HTR-8/SVneo (cell line): Measurements from ENCODE around the gene CPED1.
"Not testable (repeated sequence)": the region's sequence is repeated elsewhere in the genome, so short reads cannot be mapped to it uniquely, and the experiment has no call there.

Experiments used
- DNase-seq: peaks from one replicate; pipeline ENCODE4 v3.0.0; 2011; ENCODE audit warnings: low spot score, mixed read lengths; ENCODE audit not compliant: insufficient read length
- FAIRE-seq: peaks from 2 replicates; lab custom pipeline; 2011; peaks lifted over from hg19 to GRCh38; lab: Jason Lieb, UNC

Gene CPED1

GRCh38 chr7:121289930-121290329 is 301.4 kb downstream of the CPED1 start:
- DNase-seq, FAIRE-seq: not testable (repeated sequence)

- FAIRE-seq (no peak), DNase-seq (no peak)
These were observed 306.0 kb downstream of the CPED1 start for GRCh38 chr7:121294448-121294992.

- FAIRE-seq (no peak), DNase-seq (no peak)
These were observed 309.3 kb downstream of the CPED1 start for GRCh38 chr7:121297843-121298242.

- FAIRE-seq (no peak), DNase-seq (no peak)
These were observed 310.3 kb downstream of the CPED1 start for GRCh38 chr7:121298831-121299239.

GRCh38 chr7:121300685-121301420 is 312.3 kb downstream of the CPED1 start:
- FAIRE-seq (no peak), DNase-seq (no peak)

GRCh38 chr7:121301446-121302213 is 313.1 kb downstream of the CPED1 start:
- DNase-seq (no peak), FAIRE-seq (no peak)

GRCh38 chr7:121302214-121302745 is 313.8 kb downstream of the CPED1 start:
- no peak for DNase-seq
- FAIRE-seq: no peak

- DNase-seq: no peak
- no peak for FAIRE-seq
These were observed 315.1 kb downstream of the CPED1 start for GRCh38 chr7:121303422-121304101.

- no peak for DNase-seq
- no peak for FAIRE-seq
These were observed 315.7 kb downstream of the CPED1 start for GRCh38 chr7:121304102-121304658.

- FAIRE-seq: no peak
These were observed 316.6 kb downstream of the CPED1 start for GRCh38 chr7:121305109-121305508.

GRCh38 chr7:121306565-121306964 is 318.1 kb downstream of the CPED1 start:
- DNase-seq (no peak), FAIRE-seq (no peak)

More at GRCh38 chr7:121305109-121305508, 316.6 kb downstream of the CPED1 start:
- DNase-seq: no peak

GRCh38 chr7:121307021-121307574 is 318.6 kb downstream of the CPED1 start:
- DNase-seq (no peak), FAIRE-seq (no peak)

- FAIRE-seq: no peak
These were observed 324.8 kb downstream of the CPED1 start for GRCh38 chr7:121313220-121313792.

GRCh38 chr7:121313793-121314676 is 325.5 kb downstream of the CPED1 start:
- DNase-seq (no peak), FAIRE-seq (no peak)

More at GRCh38 chr7:121313220-121313792, 324.8 kb downstream of the CPED1 start:
- no peak for DNase-seq

GRCh38 chr7:121315170-121315569 is 326.7 kb downstream of the CPED1 start:
- FAIRE-seq, DNase-seq: not testable (repeated sequence)

GRCh38 chr7:121322460-121322859 is 333.9 kb downstream of the CPED1 start:
- DNase-seq: no peak
- FAIRE-seq: no peak

GRCh38 chr7:121323515-121324302 is 335.2 kb downstream of the CPED1 start:
- FAIRE-seq (no peak), DNase-seq (no peak)

- DNase-seq (no peak), FAIRE-seq (no peak)
These were observed 339.2 kb downstream of the CPED1 start for GRCh38 chr7:121327671-121328070.
